SK-N-MC (cell line): ENCODE measurements around the gene AACS.

Experiments
- DNase-seq: peaks from one replicate; pipeline ENCODE4 v3.0.0-alpha.2; 2011; ENCODE audit warnings: low read depth, low spot score
- H3K27ac ChIP-seq: fragments of 200-600 bp; sonication (generic); 2 replicates; pipeline ENCODE4 v1.5.1; 2016; ENCODE audit warnings: mixed run types
- H3K36me3 ChIP-seq: fragments of 200-600 bp; sonication (generic); 2 replicates; pipeline ENCODE4 v1.6.1; 2017; ENCODE audit warnings: antibody characterized with exemption, low read length, mixed read lengths; ENCODE audit not compliant: insufficient read depth
- H3K4me3 ChIP-seq: fragments of 200-600 bp; sonication (generic); 2 replicates; pipeline ENCODE4 v1.5.1; 2016
- H3K9ac ChIP-seq: fragments of 200-600 bp; sonication (generic); 2 replicates; pipeline ENCODE4 v1.8.0; 2017; ENCODE audit warnings: mixed run types, mixed read lengths; ENCODE audit not compliant: insufficient read length
- H3K9me3 ChIP-seq: fragments of 200-600 bp; sonication (generic); 2 replicates; pipeline ENCODE4 v1.6.1; 2017; ENCODE audit warnings: low read depth, mild to moderate bottlenecking, antibody characterized with exemption, low read length, moderate library complexity, mixed read lengths
- EZH2 ChIP-seq: fragments of 200-600 bp; sonication (generic); IDR thresholded peaks from one replicate; pipeline ENCODE4 v1.6.1; 2017; ENCODE audit warnings: antibody characterized with exemption
- FOXP2 ChIP-seq: optimal IDR thresholded peaks from 2 replicates; pipeline ENCODE3; 2011; ENCODE audit warnings: mild to moderate bottlenecking, moderate library complexity; ENCODE audit not compliant: insufficient read depth; ENCODE audit errors: extremely low read length, control extremely low read depth
- POLR2AphosphoS5 ChIP-seq: IDR thresholded peaks from 2 replicates; pipeline ENCODE4 v1.6.1; 2012; ENCODE audit warnings: mild to moderate bottlenecking, low read depth, low read length, borderline replicate concordance

The AACS gene

DNA sequence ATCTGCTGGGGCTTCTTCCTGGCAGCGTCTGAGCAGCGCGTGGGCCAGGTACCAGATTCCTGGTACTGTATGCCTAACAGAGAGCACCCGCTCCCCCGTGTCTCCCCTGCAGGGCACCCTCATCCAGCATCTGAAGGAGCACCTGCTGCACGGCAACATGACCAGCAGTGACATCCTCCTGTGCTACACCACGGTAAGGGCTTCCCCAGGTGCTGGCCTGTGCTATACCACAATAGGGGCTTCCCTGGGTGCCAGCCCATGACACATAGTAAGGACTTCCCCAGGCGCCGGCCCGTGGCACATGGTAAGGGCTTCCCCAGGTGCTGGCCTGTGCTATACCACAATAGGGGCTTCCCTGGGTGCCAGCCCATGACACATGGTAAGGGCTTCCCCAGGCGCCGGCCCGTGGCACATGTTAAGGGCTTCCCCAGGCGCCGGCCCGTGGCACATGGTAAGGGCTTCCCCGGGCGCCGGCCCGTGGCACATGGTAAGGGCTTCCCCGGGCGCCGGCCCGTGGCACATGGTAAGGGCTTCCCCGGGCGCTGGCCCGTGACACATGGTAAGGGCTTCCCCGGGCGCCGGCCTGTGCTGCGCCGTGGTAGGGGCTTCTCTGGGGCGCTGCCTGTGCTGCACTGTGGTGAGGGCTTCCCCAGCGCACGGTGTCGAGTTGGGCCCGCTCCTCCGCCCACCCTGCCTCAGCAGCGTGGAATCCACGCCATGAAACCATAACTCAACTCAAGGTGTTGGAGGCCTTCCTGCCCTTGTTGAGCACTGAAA is 49.3 kb downstream of the AACS start:
- Histone ChIP-seq H3K27ac (no peak overlapping the region), H3K9me3 (no peaks in the 10 kb centered on the region), H3K9ac (no peak overlapping the region), H3K36me3 (peaks cover 7% of the 10 kb centered on the region; the same call in 1 of the 2 replicates), H3K4me3 (no peak overlapping the region)
- DNase-seq, result no peak
- TF ChIP-seq POLR2AphosphoS5, result no peak
- TF ChIP-seq EZH2, result no peak
- no peak for TF ChIP-seq FOXP2

DNA sequence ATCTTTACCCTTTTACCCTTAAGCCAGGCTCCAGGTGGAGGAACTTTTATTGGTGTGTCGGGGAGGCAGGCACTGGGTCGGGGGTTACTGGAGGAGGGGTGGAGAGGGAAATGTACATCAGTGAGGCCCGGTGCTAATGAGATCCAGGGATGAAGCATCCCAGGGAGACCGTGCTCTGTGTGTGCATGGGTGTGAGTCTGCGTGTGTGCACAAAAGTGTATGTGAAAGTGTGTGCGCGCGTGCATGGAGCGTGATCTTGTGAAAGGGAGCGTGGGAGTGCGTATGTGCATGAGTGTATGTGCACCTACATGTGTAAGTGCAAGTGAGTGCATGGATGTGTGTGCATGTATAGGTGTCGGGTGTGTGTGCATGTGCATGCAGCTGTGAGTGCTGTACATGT is 55.3 kb downstream of the AACS start:
- H3K27ac ChIP-seq, result no peak overlapping the region

DNA sequence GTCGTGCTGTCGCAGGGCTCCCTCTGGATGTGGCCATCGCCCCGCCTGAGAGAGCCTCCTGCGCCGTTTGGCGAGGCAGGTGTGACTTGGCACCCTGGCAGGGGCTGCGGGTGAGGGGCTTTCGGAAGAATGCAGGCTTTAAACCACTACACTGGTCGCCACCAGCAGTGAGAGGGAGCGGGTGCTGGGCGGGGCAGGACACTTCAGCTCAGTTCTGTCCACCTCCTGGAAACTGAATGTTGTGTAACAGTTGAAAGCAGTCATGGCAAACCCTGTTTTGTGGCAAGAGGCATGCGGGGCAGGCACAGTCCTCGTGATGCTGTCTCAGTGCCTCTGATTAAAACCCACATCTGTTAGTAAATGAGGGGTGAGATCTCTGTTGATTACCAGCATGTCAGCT is 55.9 kb downstream of the AACS start:
- DNase-seq, result no peak
- TF ChIP-seq FOXP2, result no peak
- TF ChIP-seq EZH2, result no peak
- TF ChIP-seq POLR2AphosphoS5, result no peak
- H3K9ac ChIP-seq, result no peak overlapping the region
- H3K4me3 ChIP-seq, result no peak overlapping the region
- no peaks in the 10 kb centered on the region for H3K9me3 ChIP-seq
- H3K27ac ChIP-seq, result no peak overlapping the region
- H3K36me3 ChIP-seq, result no peaks in the 10 kb centered on the region; the same call in 1 of the 2 replicates

More for the DNA sequence above, 55.3 kb downstream of the AACS start:
- no peaks in the 10 kb centered on the region; the same call in 1 of the 2 replicates for H3K36me3 ChIP-seq
- no peak for DNase-seq
- H3K4me3 ChIP-seq, result no peak overlapping the region
- H3K9ac ChIP-seq, result no peak overlapping the region
- no peaks in the 10 kb centered on the region for H3K9me3 ChIP-seq
- no peak for TF ChIP-seq FOXP2
- TF ChIP-seq POLR2AphosphoS5, result no peak
- no peak for TF ChIP-seq EZH2

DNA sequence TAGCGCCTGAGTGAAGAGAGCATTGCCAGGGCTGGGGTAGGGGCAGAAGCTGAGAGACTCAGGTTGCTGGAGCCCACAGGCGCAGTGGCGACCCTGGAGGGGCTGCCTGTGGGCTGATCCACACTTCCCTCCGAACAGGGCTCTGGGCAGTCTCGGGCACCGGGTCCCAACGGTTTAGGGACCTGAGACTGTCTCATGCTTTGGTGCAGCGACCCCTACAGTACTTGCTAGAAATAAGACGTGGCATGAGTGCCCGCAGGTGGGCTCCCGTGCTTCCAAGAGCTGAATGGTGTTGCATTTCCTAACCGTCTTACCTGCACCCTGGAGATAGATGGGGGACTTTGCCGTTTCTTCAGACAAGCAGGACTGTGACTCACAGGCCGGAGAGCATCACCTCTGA is 57.4 kb downstream of the AACS start:
- no peaks in the 10 kb centered on the region; the same call in 1 of the 2 replicates for H3K36me3 ChIP-seq
- no peak for DNase-seq
- no peak overlapping the region for H3K27ac ChIP-seq
- no peak for TF ChIP-seq EZH2
- TF ChIP-seq POLR2AphosphoS5, result no peak
- TF ChIP-seq FOXP2, result no peak
- no peak overlapping the region for H3K9ac ChIP-seq
- no peaks in the 10 kb centered on the region for H3K9me3 ChIP-seq
- no peak overlapping the region for H3K4me3 ChIP-seq

DNA sequence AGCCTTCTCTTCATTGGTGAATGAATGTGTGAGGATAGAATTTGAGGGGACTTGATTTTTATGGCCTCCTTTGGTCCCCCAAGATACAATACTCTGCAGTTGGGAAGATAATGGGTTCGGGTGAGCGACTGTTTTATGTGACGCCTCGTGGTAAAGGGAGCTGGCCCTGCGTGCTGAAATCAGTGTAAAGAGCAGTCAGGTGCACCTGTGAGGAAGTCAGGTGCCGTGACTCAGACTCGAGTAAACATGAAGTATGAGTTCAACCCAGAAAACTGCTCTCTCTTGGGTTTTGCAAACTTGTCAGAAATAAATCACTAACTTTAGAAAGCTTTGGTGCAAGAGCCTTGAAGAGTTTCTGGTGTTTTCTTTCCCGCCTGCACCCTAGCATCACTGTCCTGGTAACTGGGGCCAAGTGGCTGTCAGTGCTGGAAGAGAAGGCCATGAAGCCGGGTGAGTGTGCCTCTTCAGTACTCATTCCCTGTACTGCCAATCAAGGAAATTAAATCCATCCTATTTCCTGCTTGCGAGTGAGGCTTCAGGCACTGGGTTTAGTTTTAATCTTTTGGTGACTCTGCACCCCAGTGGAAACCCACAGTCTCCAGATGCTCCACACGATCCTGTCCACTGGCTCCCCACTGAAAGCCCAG is 59.2 kb downstream of the AACS start:
- Histone ChIP-seq H3K4me3 (no peak overlapping the region), H3K27ac (no peak overlapping the region), H3K9ac (no peak overlapping the region), H3K9me3 (no peaks in the 10 kb centered on the region), H3K36me3 (no peaks in the 10 kb centered on the region; the same call in 1 of the 2 replicates)
- DNase-seq, result no peak
- TF ChIP-seq EZH2 (no peak), POLR2AphosphoS5 (no peak), FOXP2 (no peak)

DNA sequence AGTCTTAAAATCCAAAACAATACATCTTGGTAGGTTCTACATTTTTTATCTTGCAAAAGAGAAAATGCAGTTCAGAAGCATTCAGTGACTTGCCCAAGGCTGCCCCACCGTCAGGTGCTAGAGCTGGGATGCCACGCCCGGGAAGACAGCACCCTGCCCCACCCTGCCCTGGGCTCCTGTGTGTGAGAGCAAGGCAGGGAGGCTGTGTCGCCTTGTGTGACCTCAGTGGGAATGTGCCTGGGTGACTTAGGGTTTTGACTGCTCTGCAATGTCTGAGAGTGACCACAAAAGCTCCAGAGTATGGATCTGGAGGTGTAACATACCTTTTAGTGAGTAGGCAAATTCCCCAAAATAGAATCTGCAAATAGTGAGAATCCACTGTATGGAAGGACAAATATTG is 60.0 kb downstream of the AACS start:
- H3K36me3 ChIP-seq, result no peaks in the 10 kb centered on the region; the same call in 1 of the 2 replicates

DNA sequence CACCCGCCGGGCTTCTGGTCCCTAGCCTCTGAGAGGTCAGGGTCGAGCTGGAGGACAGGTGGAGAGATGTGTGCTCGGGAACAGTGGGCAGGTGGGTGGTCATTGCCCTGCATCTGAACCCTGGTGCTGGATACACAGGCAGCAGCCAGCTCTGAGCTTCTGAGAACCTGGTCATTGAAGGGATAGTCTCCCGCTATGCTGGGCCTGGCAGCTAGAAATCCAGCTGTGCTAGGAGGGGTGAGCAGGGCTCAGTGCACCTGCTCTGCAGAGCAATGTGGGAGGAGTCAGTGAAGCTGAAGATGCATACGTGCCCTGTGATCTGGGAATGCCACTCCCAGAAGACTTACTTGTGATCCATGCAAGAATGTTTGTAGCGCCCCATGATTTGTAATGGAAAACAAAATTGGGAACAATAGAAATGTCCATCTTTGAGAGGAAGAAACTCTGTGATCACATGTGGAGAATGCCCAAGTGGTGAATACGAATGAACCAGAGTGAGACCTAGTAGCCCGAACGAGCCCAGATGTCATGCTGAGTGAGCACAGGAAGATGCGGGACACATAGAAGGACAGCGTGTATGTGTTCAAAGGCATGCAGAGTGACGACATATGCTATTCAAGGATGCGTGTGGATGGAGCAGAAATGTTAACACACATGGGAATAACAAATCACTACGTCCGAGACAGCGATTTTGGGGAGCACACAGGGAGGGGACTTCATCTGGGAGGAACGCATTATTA is 63.4 kb downstream of the AACS start:
- no peak for TF ChIP-seq EZH2
- TF ChIP-seq POLR2AphosphoS5, result no peak
- TF ChIP-seq FOXP2, result no peak
- Histone ChIP-seq H3K9me3 (no peaks in the 10 kb centered on the region), H3K36me3 (no peaks in the 10 kb centered on the region; the same call in 1 of the 2 replicates), H3K27ac (no peak overlapping the region), H3K9ac (no peak overlapping the region), H3K4me3 (no peak overlapping the region)
- DNase-seq, result no peak

More for the DNA sequence above, 60.0 kb downstream of the AACS start:
- no peak overlapping the region for H3K27ac ChIP-seq
- no peaks in the 10 kb centered on the region for H3K9me3 ChIP-seq
- no peak overlapping the region for H3K4me3 ChIP-seq
- H3K9ac ChIP-seq, result no peak overlapping the region
- TF ChIP-seq FOXP2 (no peak), POLR2AphosphoS5 (no peak), EZH2 (no peak)
- no peak for DNase-seq

DNA sequence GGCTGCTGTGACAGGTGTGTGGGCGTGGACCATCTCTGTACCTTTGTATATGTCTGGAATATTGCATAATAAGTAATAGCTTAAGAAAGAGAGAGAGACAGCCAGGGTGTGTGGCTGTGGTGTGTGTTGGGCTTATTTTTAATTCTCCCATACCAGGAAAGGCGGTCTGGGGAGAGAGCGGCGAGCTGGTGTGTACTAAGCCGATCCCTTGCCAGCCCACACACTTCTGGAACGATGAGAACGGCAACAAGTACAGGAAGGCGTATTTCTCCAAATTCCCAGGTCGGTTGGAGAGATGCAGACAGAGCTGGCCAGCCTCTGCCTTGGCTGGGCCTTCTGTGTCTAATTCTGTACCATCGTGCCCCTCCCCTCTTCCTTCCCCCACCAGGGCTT is 63.9 kb downstream of the AACS start:
- Histone ChIP-seq H3K36me3 (no peaks in the 10 kb centered on the region; the same call in 1 of the 2 replicates), H3K27ac (no peak overlapping the region), H3K4me3 (no peak overlapping the region), H3K9me3 (no peaks in the 10 kb centered on the region), H3K9ac (no peak overlapping the region)
- no peak for TF ChIP-seq POLR2AphosphoS5
- no peak for TF ChIP-seq EZH2
- no peak for TF ChIP-seq FOXP2
- no peak for DNase-seq
